AML-193 (cell line): ENCODE measurements around the gene VWC2L.

Source experiments
- DNase-seq, 2 experiments: peaks; one replicate each; lab custom pipeline; 2025; lab: John Stamatoyannopoulos, UW

Gene VWC2L

GRCh38 chr2:214410918-214411554, at the start of gene VWC2L:
Gene VWC2L, plus strand, starts transcription at chr2:214411054. Its CDS starts 3,140 bp downstream, at chr2:214414194.
- no peak for DNase-seq

DNA sequence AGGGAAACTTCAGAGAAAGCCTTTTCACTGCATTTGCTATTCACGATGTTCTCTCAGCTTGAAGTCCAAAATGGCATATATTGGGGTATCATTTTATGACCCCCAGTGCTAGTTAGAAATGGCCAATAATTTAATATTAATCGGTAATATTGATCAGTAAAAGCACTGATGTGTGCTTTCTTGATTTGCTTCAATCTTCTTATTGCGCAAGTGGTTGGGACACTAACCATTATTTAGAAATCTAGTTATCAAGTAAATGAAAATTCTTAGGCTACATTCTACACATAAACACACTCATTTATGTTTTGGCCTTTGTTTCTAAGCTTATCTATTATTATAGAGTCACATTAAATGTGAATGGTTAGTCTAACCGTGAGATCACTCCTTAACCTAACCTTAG, 49.7 kb upstream of the VWC2L start:
- no peak for DNase-seq

- DNase-seq: no peak
Measured at GRCh38 chr2:214365549-214365948, 45.3 kb upstream of the VWC2L start.

DNA sequence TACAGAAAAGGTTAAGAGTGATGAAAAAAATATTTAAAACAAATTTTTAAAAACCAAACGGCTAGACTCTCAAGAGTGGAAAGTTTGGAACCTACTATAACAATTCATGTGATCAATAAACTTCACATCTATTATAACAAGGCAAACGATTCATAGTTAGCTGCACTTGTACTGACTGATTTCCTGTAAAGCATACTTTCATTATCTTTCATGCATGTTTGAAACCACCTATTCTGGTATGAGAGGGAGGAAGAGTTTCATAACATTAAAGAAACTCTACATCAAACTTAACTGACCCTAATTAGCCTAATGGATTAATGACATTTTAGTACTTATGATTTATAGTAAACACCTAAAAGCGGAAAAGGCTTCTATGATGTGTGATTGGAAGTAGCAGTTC, 43.7 kb upstream of the VWC2L start:
- DNase-seq: no peak

DNA sequence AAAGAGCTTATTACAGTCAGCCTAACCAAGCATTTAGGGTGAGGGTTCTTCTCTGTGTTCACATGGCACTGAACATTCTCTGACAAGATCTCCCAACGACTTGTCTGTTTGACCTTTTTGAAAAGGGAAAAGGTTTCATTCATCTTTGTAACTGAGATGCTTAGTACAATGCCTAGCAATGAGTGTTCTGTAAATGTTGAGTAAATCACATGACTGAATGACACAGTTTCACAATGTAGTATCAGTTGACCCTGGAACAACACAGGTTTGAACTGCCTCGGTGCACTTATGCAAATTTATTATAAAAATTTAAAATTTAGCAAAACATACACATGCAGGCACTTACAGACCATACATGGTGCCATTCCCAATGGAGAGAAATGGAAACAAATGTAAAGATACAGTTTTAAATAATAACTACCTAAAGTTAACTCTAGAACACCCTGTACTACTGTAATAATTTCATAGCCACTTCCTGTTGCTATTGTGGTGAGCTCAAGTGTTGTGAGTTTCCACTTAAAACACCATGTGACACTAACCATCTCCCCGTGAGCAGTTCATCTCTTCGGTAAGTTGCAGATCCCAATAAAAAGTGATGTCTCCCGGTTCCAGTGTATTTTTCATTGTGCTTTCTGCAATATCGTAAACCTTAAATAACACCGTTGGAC, 34.1 kb upstream of the VWC2L start:
- DNase-seq: no peak

DNA sequence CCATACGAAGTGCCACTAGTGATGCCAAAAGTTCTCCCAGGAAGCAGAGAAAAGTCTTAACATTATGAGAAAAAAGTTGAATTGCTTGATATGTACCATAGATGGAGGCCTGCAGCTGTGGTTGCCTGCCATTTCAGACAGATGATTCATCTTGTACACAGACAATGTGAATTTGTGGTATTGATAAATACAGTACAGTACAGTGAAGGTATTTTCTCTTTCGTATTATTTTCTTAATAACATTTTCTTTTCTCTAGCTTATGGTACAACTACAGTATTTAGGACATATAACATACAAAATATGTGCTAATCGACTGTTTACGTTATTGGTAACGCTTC, 33.6 kb upstream of the VWC2L start:
- no peak for DNase-seq

- no peak for DNase-seq
Measured at GRCh38 chr2:214378455-214379103, 32.3 kb upstream of the VWC2L start.

DNA sequence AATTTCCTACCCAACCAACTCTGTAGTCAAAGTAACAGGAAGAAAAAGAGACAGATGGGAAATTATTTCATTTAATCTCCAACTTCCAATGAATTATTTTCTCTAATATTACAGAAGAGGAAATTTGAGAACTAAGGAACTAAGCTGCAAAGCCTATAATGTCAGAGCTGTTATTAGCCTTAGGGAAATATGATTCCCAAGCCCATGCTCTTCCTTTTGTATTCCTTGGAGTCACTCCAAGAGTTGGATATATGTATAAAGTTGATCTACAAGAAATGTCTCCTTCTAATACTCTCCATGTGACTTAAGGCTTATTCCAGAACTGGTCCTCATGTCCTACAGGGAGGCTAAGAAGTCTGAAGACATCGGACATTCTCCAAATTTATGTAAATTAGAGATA, 31.6 kb upstream of the VWC2L start:
- no peak for DNase-seq

GRCh38 chr2:214380681-214381080, 30.2 kb upstream of the VWC2L start:
- no peak for DNase-seq

DNA sequence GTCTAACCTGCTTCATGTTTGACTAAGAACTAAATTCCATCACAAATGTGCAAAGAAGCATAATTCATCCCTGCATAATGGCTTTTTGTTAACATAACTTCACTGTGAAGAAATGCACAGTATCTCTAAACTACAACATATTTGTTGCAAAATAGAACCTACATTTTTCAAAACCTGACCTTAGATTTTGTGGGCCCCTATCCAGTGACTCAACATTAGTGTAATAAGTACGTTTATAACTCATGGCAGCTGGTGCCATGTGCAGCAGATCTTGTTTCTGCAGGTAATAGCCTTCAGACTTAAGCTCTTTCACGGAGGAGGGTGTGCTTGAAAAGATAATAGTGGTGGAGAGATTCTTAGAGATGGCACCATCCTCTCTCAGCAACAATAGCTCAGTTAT, 28.6 kb upstream of the VWC2L start:
- no peak for DNase-seq

DNA sequence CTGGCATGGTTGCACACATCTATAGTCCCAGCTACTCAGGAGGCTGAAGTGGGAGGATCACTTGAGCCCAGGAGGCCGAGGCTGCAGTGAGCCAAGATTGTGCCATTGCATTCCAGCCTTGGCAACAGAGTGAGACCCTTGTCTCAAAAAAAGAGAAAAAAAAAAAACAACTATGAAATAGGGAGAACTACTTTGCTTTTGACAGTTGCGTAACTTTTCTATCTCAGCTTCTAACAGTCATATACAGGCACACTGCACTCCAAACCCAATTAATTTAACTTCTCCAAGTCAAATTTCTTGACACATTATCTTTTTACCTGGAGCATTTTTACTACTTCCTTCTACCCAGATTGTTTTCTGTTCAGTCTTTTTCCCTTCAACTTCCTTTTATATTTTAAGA, 24.1 kb upstream of the VWC2L start:
- no peak for DNase-seq

DNA sequence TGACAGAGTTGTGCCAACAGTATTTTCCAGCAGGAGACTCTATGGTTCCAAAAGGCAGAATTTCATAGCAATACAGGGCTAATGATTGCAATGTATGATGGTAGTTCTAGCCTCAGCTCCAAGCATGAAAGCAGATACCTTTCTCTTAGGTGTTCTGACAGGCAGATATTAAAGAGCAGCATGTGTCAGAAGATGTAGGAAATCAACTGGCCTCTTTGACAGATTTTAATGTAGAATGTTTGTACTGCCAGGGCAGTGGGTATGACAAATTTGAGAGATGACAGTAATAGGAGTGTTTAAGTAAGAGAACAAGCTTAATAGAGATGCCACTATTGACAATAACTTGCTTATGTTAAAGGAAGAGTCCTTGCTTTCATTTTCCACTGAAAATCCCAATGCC, 21.5 kb upstream of the VWC2L start:
- DNase-seq: no peak

GRCh38 chr2:214393796-214394195, 17.1 kb upstream of the VWC2L start:
- DNase-seq: no peak

- DNase-seq: no peak
Measured at GRCh38 chr2:214395040-214395439, 15.8 kb upstream of the VWC2L start.

GRCh38 chr2:214401580-214401979, 9.3 kb upstream of the VWC2L start:
- DNase-seq: no peak

- no peak for DNase-seq
Measured at GRCh38 chr2:214410128-214410775, 602 bp upstream of the VWC2L start.

DNA sequence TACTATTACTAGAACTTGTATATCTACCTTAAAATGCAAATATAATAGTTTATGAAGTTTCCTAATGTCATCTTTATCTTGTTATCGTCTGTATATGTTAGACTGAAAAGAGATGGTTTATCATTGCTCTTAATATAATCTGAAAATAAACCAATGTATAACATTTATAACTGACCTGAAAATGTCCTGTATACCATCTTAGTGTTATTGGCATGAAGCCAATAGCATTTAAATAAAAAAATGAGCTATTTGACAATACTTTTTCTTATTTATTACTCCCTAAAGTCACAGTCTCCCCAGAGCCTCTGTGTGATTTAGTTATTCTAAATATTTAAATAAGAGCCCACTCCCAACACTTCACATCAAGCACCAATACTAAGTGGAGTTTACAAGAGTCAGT, 1.8 kb downstream of the VWC2L start:
- DNase-seq: no peak

- DNase-seq: no peak
Measured at GRCh38 chr2:214436470-214436869, 25.6 kb downstream of the VWC2L start.

- no peak for DNase-seq
Measured at GRCh38 chr2:214450118-214450894, 39.5 kb downstream of the VWC2L start.

GRCh38 chr2:214451516-214452275, 40.8 kb downstream of the VWC2L start:
- DNase-seq: no peak

DNA sequence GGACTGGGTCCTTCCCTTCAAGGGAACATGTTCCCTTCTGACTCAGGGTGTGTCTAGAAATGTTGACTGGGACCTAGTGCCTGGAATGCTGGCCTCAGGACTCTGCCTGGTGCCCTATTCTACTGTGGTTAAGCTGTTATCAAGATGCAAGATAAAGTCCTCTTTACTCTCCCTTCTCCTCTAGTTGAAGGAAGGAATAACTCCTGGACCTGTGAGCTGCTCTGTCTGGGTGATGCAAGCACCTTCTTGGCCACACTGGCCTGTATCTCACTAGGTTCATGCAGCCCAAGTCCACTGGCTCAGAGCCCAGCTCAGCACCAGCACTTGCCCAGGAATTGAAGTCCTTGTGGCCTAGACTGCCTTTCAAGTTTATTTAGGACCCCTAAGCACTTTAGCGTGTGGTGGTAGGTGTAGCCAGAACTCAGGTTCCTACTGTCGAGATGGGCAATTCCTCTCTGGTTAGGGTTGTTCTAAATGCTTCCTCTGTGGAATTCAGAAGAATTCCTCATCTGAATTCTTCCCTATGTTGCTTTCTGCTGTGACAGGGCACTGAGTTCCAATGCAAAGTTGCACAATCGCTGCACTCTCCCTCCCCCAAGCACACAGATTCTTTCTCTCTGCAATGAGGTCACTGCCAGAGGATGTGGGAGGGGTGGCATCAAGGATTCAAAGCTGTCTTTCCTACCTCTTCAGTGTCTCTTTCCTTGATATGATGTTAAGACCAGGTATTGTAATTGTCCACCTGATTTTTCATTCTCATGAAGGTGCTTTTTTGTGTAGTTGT, 54.7 kb downstream of the VWC2L start:
- no peak for DNase-seq
